ENCODE data around the gene RETSAT.
"Not testable (repeated sequence)": the region's sequence is repeated elsewhere in the genome, so short reads cannot be mapped to it uniquely, and the experiment has no call there.

RETSAT gene

DNA sequence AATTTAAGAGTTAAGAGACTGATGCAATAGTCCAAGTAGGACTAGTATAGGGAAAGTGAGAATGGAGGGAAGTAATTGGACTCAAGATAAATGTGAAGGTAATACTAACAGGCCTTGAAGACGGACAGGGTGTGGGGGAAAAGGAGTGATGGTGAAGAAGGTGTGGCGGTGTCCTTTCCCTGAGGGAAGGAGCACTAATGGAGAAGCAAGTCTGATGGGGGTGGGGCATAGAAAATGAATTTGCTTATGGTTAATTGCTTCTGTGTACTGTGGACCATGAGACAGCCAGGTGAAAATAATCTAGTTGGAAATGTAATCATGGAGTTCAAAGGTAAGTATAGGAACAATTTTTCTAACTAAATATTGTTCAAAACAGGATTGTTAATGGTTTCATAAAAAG is 19.4 kb downstream of the RETSAT start:
- TF ChIP-seq, protein P1, sequence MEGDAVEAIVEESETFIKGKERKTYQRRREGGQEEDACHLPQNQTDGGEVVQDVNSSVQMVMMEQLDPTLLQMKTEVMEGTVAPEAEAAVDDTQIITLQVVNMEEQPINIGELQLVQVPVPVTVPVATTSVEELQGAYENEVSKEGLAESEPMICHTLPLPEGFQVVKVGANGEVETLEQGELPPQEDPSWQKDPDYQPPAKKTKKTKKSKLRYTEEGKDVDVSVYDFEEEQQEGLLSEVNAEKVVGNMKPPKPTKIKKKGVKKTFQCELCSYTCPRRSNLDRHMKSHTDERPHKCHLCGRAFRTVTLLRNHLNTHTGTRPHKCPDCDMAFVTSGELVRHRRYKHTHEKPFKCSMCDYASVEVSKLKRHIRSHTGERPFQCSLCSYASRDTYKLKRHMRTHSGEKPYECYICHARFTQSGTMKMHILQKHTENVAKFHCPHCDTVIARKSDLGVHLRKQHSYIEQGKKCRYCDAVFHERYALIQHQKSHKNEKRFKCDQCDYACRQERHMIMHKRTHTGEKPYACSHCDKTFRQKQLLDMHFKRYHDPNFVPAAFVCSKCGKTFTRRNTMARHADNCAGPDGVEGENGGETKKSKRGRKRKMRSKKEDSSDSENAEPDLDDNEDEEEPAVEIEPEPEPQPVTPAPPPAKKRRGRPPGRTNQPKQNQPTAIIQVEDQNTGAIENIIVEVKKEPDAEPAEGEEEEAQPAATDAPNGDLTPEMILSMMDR (IDR thresholded peaks at IDR 0.05; ENCODE audit: low read depth, low read length): no peak
- no peak for DNase-seq

DNA sequence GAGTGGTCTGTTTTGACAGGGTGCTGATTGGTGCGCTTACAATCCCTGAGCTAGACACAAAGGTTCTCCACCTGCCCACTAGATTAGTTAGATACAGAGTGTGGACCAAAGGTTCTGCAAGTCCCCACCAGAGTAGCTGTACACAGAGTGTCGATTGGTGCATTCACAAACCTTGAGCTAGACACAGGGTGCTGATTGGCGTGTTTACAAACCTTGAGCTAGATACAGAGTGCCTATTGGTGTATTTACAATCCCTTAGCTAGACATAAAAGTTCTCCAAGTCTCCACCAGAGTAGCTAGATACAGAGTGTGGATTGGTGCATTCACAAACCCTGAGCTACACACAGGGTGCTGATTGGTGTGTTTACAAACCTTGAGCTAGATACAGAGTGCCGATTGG is 20.5 kb downstream of the RETSAT start:
- H3K9me3 ChIP-seq (ENCODE audit: severe bottlenecking); H3K36me3 ChIP-seq; H3K27ac ChIP-seq; H3K4me3 ChIP-seq (ENCODE audit: low read depth, low read length); H3K27me3 ChIP-seq (ENCODE audit: insufficient read depth, low read depth, severe bottlenecking); DNase-seq: not testable (repeated sequence)

More for the DNA sequence above, 19.4 kb downstream of the RETSAT start:
- H3K36me3 ChIP-seq: no peaks in the 10 kb centered on the region
- no peaks in the 10 kb centered on the region for H3K27me3 ChIP-seq (ENCODE audit: insufficient read depth, low read depth, severe bottlenecking)
- no peak overlapping the region for H3K27ac ChIP-seq
- H3K9me3 ChIP-seq (ENCODE audit: severe bottlenecking): no peaks in the 10 kb centered on the region
- no peak overlapping the region for H3K4me3 ChIP-seq (ENCODE audit: low read depth, low read length)

- DNase-seq: no peak
- TF ChIP-seq, protein P1 (IDR thresholded peaks at IDR 0.05; ENCODE audit: low read depth, low read length): no peak
- Histone ChIP-seq H3K9me3 (ENCODE audit: severe bottlenecking) (no peaks in the 10 kb centered on the region), H3K36me3 (peaks cover 10% of the 10 kb centered on the region), H3K27me3 (ENCODE audit: insufficient read depth, low read depth, severe bottlenecking) (no peaks in the 10 kb centered on the region), H3K4me3 (ENCODE audit: low read depth, low read length) (no peak overlapping the region), H3K27ac (no peak overlapping the region)
Observed at GRCh38 chr2:85330839-85331636, 23.3 kb downstream of the RETSAT start.

- peaks cover 24% of the 10 kb centered on the region for H3K36me3 ChIP-seq
- H3K4me3 ChIP-seq (ENCODE audit: low read depth, low read length); H3K27me3 ChIP-seq (ENCODE audit: insufficient read depth, low read depth, severe bottlenecking); H3K27ac ChIP-seq; H3K9me3 ChIP-seq (ENCODE audit: severe bottlenecking); DNase-seq: not testable (repeated sequence)
Observed at GRCh38 chr2:85329701-85330100, 24.6 kb downstream of the RETSAT start.

DNA sequence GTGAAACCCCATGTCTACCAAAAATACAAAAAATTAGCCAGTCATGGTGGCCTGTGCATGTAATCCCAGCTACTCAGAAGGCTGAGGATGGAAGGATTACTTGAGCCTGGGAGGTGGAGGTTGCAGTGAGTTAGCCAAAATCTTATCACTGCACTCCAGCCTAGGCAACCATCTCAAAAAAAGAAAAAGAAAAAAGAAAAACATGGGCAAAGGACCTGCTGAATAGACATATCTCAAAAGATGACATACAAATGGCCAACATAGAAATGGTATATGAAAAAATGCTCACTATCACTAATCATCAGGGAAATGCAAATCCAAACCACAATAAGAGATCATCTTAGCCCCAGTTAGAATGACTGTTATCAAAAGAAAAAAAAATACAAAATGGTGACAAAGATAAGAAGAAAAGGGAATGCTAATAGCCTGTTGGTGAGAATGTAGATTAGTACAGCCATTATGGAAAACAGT is 25.1 kb downstream of the RETSAT start:
- Histone ChIP-seq H3K27ac (no peak overlapping the region), H3K36me3 (peaks cover 28% of the 10 kb centered on the region), H3K4me3 (ENCODE audit: low read depth, low read length) (no peak overlapping the region), H3K9me3 (ENCODE audit: severe bottlenecking) (no peaks in the 10 kb centered on the region), H3K27me3 (ENCODE audit: insufficient read depth, low read depth, severe bottlenecking) (no peaks in the 10 kb centered on the region)
- TF ChIP-seq, protein P1 (IDR thresholded peaks at IDR 0.05; ENCODE audit: low read depth, low read length): no peak
- DNase-seq: no peak

- Histone ChIP-seq H3K36me3 (peaks cover 40% of the 10 kb centered on the region), H3K27me3 (ENCODE audit: insufficient read depth, low read depth, severe bottlenecking) (no peaks in the 10 kb centered on the region), H3K27ac (peak within 1 kb of the TSS; percentile 99), H3K4me3 (ENCODE audit: low read depth, low read length) (peak within 1 kb of the TSS; percentile 80), H3K9me3 (ENCODE audit: severe bottlenecking) (no peaks in the 10 kb centered on the region)
- peak; percentile 90 for DNase-seq
- TF ChIP-seq, protein P1 (IDR thresholded peaks at IDR 0.05; ENCODE audit: low read depth, low read length): no peak
Observed at GRCh38 chr2:85327822-85328617, 26.3 kb downstream of the RETSAT start, which contains the start of gene TGOLN2. TSS of gene TGOLN2 (minus strand) at chr2:85327989. CDS start at chr2:85327962, 27 bp downstream.

Data from WERI-Rb-1 (cell line).